Endothelial cell of umbilical vein (primary cell): Measurements from ENCODE around the gene ITGB1. TPM values are rescaled to one million over a fixed set of nuclear protein-coding genes. Genes with fewer than 3 reads are reported as not detected.

Source experiments
- BruUV-seq: library from RNA; stranded (reverse); fragments of 400-500 nt; replicated peaks from 2 replicates; lab custom pipeline; 2021; lab: Mats Ljungman, UMichigan
- CTCF ChIA-PET: fragments of 300-600, 350-600 bp; sonication (Branson Sonifier 250); formaldehyde crosslinking; loops from one replicate; lab custom pipeline; 2021; ENCODE audit warnings: antibody characterized with exemption, inconsistent platforms; lab: Charles Lee
- POLR2A ChIA-PET: fragments of 300-600, 350-600 bp; sonication (Branson Sonifier 250); formaldehyde crosslinking; loops from one replicate; lab custom pipeline; 2021; ENCODE audit warnings: antibody characterized with exemption, inconsistent platforms; lab: Charles Lee
- DNase-seq: peaks from one replicate; pipeline ENCODE4 v3.0.0-alpha.2; 2011; ENCODE audit warnings: low read depth, low spot score
- FAIRE-seq: peaks from 2 replicates; lab custom pipeline; 2011; peaks lifted over from hg19 to GRCh38; lab: Jason Lieb, UNC
- H2AFZ ChIP-seq: 2 replicates; pipeline ENCODE4 v1.6.0; 2012; ENCODE audit warnings: low read depth, low read length, control low read depth, inconsistent platforms
- H3K27ac ChIP-seq: 2 replicates; pipeline ENCODE4 v1.5.1; 2011; ENCODE audit warnings: low read depth, mild to moderate bottlenecking, control low read depth, low read length, moderate library complexity; ENCODE audit not compliant: insufficient read depth
- H3K27me3 ChIP-seq, 2 experiments: 2 replicates each; pipeline versions ENCODE4 v1.6.0 to v1.6.1; 2011; ENCODE audit warnings: low read length in 2 of 2, mixed read lengths in 1 of 2; ENCODE audit not compliant: control insufficient read depth in 2 of 2, insufficient read depth in 2 of 2
- H3K36me3 ChIP-seq, 2 experiments: 2 replicates in 1 of 2; 3 replicates in 1 of 2; pipeline ENCODE4 v1.5.1; 2011; ENCODE audit warnings: low read length in 2 of 2, mild to moderate bottlenecking in 1 of 2, moderate library complexity in 1 of 2; ENCODE audit not compliant: control insufficient read depth in 2 of 2, insufficient read depth in 2 of 2; ENCODE audit errors: extremely low read depth in 1 of 2
- H3K4me1 ChIP-seq: 3 replicates; pipeline ENCODE4 v1.5.1; 2011; ENCODE audit warnings: mild to moderate bottlenecking, low read length; ENCODE audit not compliant: control insufficient read depth, insufficient read depth; ENCODE audit errors: extremely low read depth
- H3K4me2 ChIP-seq: 2 replicates; pipeline ENCODE4 v1.6.1; 2011; ENCODE audit warnings: low read length, control low read depth, mixed read lengths; ENCODE audit not compliant: insufficient read depth
- H3K4me3 ChIP-seq, 3 experiments: fragments of 200-600 bp in 1 of 3; sonication (generic), shearing (Covaris generic) in 1 of 3; replicated peaks in 1 of 3; 2 replicates each; pipeline ENCODE4 v1.5.1; 2011 to 2016; ENCODE audit warnings: control low read depth in 3 of 3, low read length in 3 of 3, mild to moderate bottlenecking in 2 of 3, inconsistent platforms in 1 of 3, low read depth in 1 of 3, moderate library complexity in 1 of 3; ENCODE audit not compliant: insufficient read depth in 1 of 3
- H3K79me2 ChIP-seq: 2 replicates; pipeline ENCODE4 v1.6.0; 2012; ENCODE audit warnings: low read length, inconsistent platforms; ENCODE audit not compliant: control insufficient read depth, insufficient read depth
- H3K9ac ChIP-seq: replicated peaks from 2 replicates; pipeline ENCODE3; 2011; ENCODE audit warnings: low read length, control low read depth; ENCODE audit not compliant: insufficient read depth; ENCODE audit errors: extremely low read depth
- H3K9me1 ChIP-seq: replicated peaks from 3 replicates; pipeline ENCODE4 v1.6.0; 2011; ENCODE audit warnings: mild to moderate bottlenecking, low read length; ENCODE audit not compliant: control insufficient read depth, insufficient read depth; ENCODE audit errors: extremely low read depth
- H3K9me3 ChIP-seq: replicated peaks from 2 replicates; pipeline ENCODE4 v1.5.1; 2012; ENCODE audit warnings: low read length, inconsistent platforms; ENCODE audit not compliant: control insufficient read depth, insufficient read depth
- H4K20me1 ChIP-seq: replicated peaks from 2 replicates; pipeline ENCODE3; 2011; ENCODE audit warnings: mild to moderate bottlenecking, low read length; ENCODE audit not compliant: control insufficient read depth, insufficient read depth; ENCODE audit errors: extremely low read depth
- EZH2 ChIP-seq: IDR thresholded peaks from 2 replicates; pipeline ENCODE4 v1.6.1; 2012; ENCODE audit warnings: borderline replicate concordance, low read depth, mild to moderate bottlenecking, moderate library complexity, low read length, inconsistent platforms; ENCODE audit not compliant: severe bottlenecking
- FOS ChIP-seq: IDR thresholded peaks from 2 replicates; pipeline ENCODE4 v1.6.1; 2011; ENCODE audit warnings: mild to moderate bottlenecking, low read length, moderate library complexity, borderline replicate concordance; ENCODE audit not compliant: insufficient read depth
- GATA2 ChIP-seq: IDR thresholded peaks from 2 replicates; pipeline ENCODE4 v1.7.0; 2011; ENCODE audit warnings: low read depth, mild to moderate bottlenecking, moderate library complexity, mixed read lengths, low read length; ENCODE audit not compliant: insufficient read length, insufficient read depth
- JUN ChIP-seq: IDR thresholded peaks from 2 replicates; pipeline ENCODE4 v1.6.1; 2011; ENCODE audit warnings: borderline replicate concordance, low read depth; ENCODE audit not compliant: insufficient read length, insufficient read depth
- MYC ChIP-seq: IDR thresholded peaks from one replicate; pipeline ENCODE4 v1.6.1; 2011; ENCODE audit warnings: mild to moderate bottlenecking, low read depth, low read length
- POLR2A ChIP-seq: IDR thresholded peaks from 2 replicates; pipeline ENCODE4 v1.6.1; 2012; ENCODE audit warnings: low read depth, mild to moderate bottlenecking, control low read depth, low read length
- POLR2AphosphoS5 ChIP-seq: IDR thresholded peaks from 2 replicates; pipeline ENCODE4 v1.6.1; 2012; ENCODE audit warnings: low read depth, mild to moderate bottlenecking, control low read depth, low read length, moderate library complexity; ENCODE audit not compliant: insufficient read depth
- dilution Hi-C: fragments of 300-500 bp; cut with MboI; formaldehyde crosslinking; loops from one replicate; pipeline ENCODE4 v1.15.0; 2019; ENCODE audit warnings: low sequenced_read_pairs; ENCODE audit not compliant: extremely low pct_ligation_motif_present
- intact Hi-C: fragments of 100-400 bp; cut with micrococcal nuclease; formaldehyde crosslinking; loops from one replicate; pipeline ENCODE4 v1.10.0; 2022
- polyA plus RNA-seq, 4 experiments: library from polyadenylated mRNA; depleted of rRNA in 3 of 4; stranded (reverse) in 3 of 4; unstranded in 1 of 4; fragments of >200 nt; gene quantifications; 2 replicates each; pipeline versions ENCODE4 v1.2.1 to v1.2.3, GENCODE V29; 2011 to 2012; ENCODE audit warnings: missing spikeins in 1 of 4
- total RNA-seq: library from RNA; stranded (reverse); gene quantifications from 2 replicates; pipeline ENCODE4 v1.2.3, GENCODE V29; 2021
- TF ChIP-seq, protein P1 (sequence below): IDR thresholded peaks from 2 replicates; pipeline ENCODE4 v1.6.1; 2011; ENCODE audit not compliant: insufficient read depth, insufficient read length
- TF ChIP-seq, protein P2 (sequence below), 2 donors: IDR thresholded peaks; 1 replicate in 1 of 2; 2 replicates in 1 of 2; pipeline ENCODE4 v1.5.1; 2011; ENCODE audit warnings: low read length in 2 of 2, mild to moderate bottlenecking in 2 of 2, moderate library complexity in 2 of 2, control low read depth in 1 of 2, inconsistent platforms in 1 of 2, low read depth in 1 of 2; ENCODE audit not compliant: insufficient read depth in 1 of 2; ENCODE audit errors: extremely low read depth in 1 of 2

Gene ITGB1
- total and polyA plus RNA-seq, 2 donors (not counting 3 experiments of a cell fraction or from before 2014, with no cell fraction given) = 424 to 1,147 TPM

DNA sequence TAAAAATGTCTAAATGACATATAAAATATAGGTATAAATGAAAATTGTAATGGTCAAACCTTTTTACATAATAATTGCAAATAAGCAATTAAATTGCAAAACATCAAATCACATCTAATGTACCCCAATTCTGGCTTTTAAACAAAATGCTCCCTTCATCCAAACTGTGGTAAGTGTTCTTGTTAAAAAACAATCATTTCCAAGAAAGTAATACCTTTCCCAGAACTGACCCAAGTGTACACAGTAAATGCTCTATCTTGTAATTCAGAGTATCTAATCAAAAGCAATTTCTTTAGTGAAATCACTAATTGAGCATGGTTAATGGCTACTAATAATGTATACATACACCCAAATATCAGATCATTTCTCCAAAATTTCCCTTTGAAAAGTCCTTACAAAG, 28.0 kb downstream of the ITGB1 start:
- no peak overlapping the region for H3K4me2 ChIP-seq
- no peaks in the 10 kb centered on the region for H3K9me3 ChIP-seq
- no peak overlapping the region for H3K9ac ChIP-seq
- DNase-seq (no peak), FAIRE-seq (no peak)
- no peaks in the 10 kb centered on the region for H3K27me3 ChIP-seq
- ChIA-PET CTCF (interaction anchor here (2.8 kb wide), 1 partner anchor 79 kb away, joined by 15 read pairs; no protein-coding TSS in a partner anchor), POLR2A (no interaction called here)
- H3K4me3 ChIP-seq = no peak overlapping the region
- intact Hi-C loops (no loop called here), dilution Hi-C loops (no loop called here)
- peaks cover 93% of the 10 kb centered on the region for H3K79me2 ChIP-seq
- H4K20me1 ChIP-seq = peaks cover 8% of the 10 kb centered on the region
- no TSS peak for BruUV-seq
- peaks cover 18 to 54% of the 10 kb centered on the region in 2 experiments for H3K36me3 ChIP-seq
- TF ChIP-seq, protein P1, sequence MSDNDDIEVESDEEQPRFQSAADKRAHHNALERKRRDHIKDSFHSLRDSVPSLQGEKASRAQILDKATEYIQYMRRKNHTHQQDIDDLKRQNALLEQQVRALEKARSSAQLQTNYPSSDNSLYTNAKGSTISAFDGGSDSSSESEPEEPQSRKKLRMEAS = no peak
- TF ChIP-seq POLR2AphosphoS5 (no peak), FOS (no peak), EZH2 (no peak), POLR2A (no peak), GATA2 (no peak), MYC (no peak), JUN (no peak)
- TF ChIP-seq, protein P2, sequence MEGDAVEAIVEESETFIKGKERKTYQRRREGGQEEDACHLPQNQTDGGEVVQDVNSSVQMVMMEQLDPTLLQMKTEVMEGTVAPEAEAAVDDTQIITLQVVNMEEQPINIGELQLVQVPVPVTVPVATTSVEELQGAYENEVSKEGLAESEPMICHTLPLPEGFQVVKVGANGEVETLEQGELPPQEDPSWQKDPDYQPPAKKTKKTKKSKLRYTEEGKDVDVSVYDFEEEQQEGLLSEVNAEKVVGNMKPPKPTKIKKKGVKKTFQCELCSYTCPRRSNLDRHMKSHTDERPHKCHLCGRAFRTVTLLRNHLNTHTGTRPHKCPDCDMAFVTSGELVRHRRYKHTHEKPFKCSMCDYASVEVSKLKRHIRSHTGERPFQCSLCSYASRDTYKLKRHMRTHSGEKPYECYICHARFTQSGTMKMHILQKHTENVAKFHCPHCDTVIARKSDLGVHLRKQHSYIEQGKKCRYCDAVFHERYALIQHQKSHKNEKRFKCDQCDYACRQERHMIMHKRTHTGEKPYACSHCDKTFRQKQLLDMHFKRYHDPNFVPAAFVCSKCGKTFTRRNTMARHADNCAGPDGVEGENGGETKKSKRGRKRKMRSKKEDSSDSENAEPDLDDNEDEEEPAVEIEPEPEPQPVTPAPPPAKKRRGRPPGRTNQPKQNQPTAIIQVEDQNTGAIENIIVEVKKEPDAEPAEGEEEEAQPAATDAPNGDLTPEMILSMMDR (IDR thresholded peaks at IDR 0.05; ENCODE audit: extremely low read depth in 1 of 2, insufficient read depth in 1 of 2, low read depth in 1 of 2, low read length in 2 of 2) = no peak
- no peak overlapping the region for H3K27ac ChIP-seq
- no peak overlapping the region for H2AFZ ChIP-seq
- no peaks in the 10 kb centered on the region for H3K4me1 ChIP-seq
- H3K9me1 ChIP-seq = no peaks in the 10 kb centered on the region
